Panc1 (cell line): ENCODE measurements around the gene NTF4. TPM values are rescaled to one million over a fixed set of nuclear protein-coding genes. Genes with fewer than 3 reads are reported as not detected.

Source experiments
- ATAC-seq: fragments of 200-7000 bp; cut with Tn5 transposase; 2 replicates; pipeline ENCODE4 v1.9.1; 2020; ENCODE audit warnings: mild to moderate bottlenecking, moderate library complexity
- BruUV-seq: library from RNA; stranded (reverse); fragments of 400-500 nt; replicated peaks from 2 replicates; lab custom pipeline; 2021; lab: Mats Ljungman, UMichigan
- CTCF ChIA-PET: fragments of 300-600 bp; sonication (Branson Sonifier 250); formaldehyde crosslinking; loops from one replicate; lab custom pipeline; 2022; ENCODE audit warnings: antibody characterized with exemption; lab: Charles Lee
- POLR2A ChIA-PET: fragments of 300-600 bp; sonication (Branson Sonifier 250); formaldehyde crosslinking; loops from one replicate; lab custom pipeline; 2022; ENCODE audit warnings: antibody characterized with exemption; lab: Charles Lee
- DNase-seq: peaks from one replicate; pipeline ENCODE4 v3.0.0-alpha.2; 2010; ENCODE audit warnings: low read depth, low spot score
- H3K27ac ChIP-seq: 2 replicates; pipeline ENCODE4 v1.5.1; 2011; ENCODE audit warnings: mild to moderate bottlenecking, low read length, inconsistent platforms
- H3K27me3 ChIP-seq: fragments of 200-500 bp; sonication (Bioruptor generic); 2 replicates; pipeline ENCODE4 v1.6.0; 2014; ENCODE audit warnings: low read length, inconsistent platforms; ENCODE audit not compliant: control insufficient read depth, insufficient read depth
- H3K36me3 ChIP-seq: fragments of 200-500 bp; sonication (Bioruptor generic); 2 replicates; pipeline ENCODE4 v1.5.1; 2014; ENCODE audit warnings: inconsistent platforms, mild to moderate bottlenecking, low read length, moderate library complexity; ENCODE audit not compliant: control insufficient read depth, insufficient read depth
- H3K4me1 ChIP-seq: 2 replicates; pipeline ENCODE4 v1.5.1; 2011; ENCODE audit warnings: inconsistent platforms, mild to moderate bottlenecking, low read length, moderate library complexity; ENCODE audit not compliant: control insufficient read depth, insufficient read depth
- H3K4me3 ChIP-seq, 2 experiments: 2 replicates each; pipeline ENCODE4 v1.5.1; 2011 to 2012; ENCODE audit warnings: low read depth in 2 of 2, low read length in 2 of 2, mild to moderate bottlenecking in 2 of 2, inconsistent platforms in 1 of 2, moderate library complexity in 1 of 2
- H3K9me3 ChIP-seq: fragments of 200-500 bp; sonication (Bioruptor generic); 2 replicates; pipeline ENCODE4 v1.5.1; 2014; ENCODE audit warnings: low read depth, mild to moderate bottlenecking, inconsistent platforms, low read length, moderate library complexity; ENCODE audit not compliant: control insufficient read depth, insufficient read depth
- CTCF ChIP-seq: fragments of 450-650 bp; IDR thresholded peaks from 2 replicates; pipeline ENCODE4 v1.5.1; 2017; ENCODE audit warnings: mild to moderate bottlenecking
- POLR2AphosphoS5 ChIP-seq: IDR thresholded peaks from 2 replicates; pipeline ENCODE4 v1.6.1; 2012; ENCODE audit warnings: mild to moderate bottlenecking, low read depth, low read length, moderate library complexity
- SIN3A ChIP-seq: IDR thresholded peaks from 2 replicates; pipeline ENCODE4 v1.6.1; 2012; ENCODE audit warnings: low read depth, mild to moderate bottlenecking, low read length, moderate library complexity, borderline replicate concordance; ENCODE audit not compliant: insufficient read depth
- TCF7L2 ChIP-seq: IDR thresholded peaks from 2 replicates; pipeline ENCODE4 v1.6.1; 2011; ENCODE audit warnings: mild to moderate bottlenecking, low read depth, low read length, inconsistent platforms
- in situ Hi-C: cut with HindIII; loops from 2 replicates; pipeline ENCODE4 v1.10.0; 2016; ENCODE audit warnings: low sequenced_read_pairs, low pct_unique_long_range_greater_than_20kb
- intact Hi-C: fragments of 100-400 bp; cut with micrococcal nuclease; formaldehyde crosslinking; loops from one replicate; pipeline ENCODE4 v1.10.0; 2022; ENCODE audit not compliant: unreplicated experiment
- total RNA-seq: library from RNA; stranded (reverse); gene quantifications from one replicate; pipeline ENCODE4 v1.2.1, GENCODE V29; 2021; ENCODE audit not compliant: unreplicated experiment
- TF ChIP-seq, protein P1 (sequence below), 2 experiments: IDR thresholded peaks; 2 replicates each; pipeline ENCODE4 v1.6.1; 2011 to 2012; ENCODE audit warnings: low read depth in 2 of 2, control low read depth in 1 of 2, low read length in 1 of 2, mild to moderate bottlenecking in 1 of 2, moderate library complexity in 1 of 2; ENCODE audit not compliant: insufficient read depth in 1 of 2

NTF4 gene
- total RNA-seq, 1 experiment from 2014 or later = 0.39 TPM

- TSS peak; percentile 71 for BruUV-seq
- H3K9me3 ChIP-seq = no peaks in the 10 kb centered on the region
- ATAC-seq (no peak), DNase-seq (no peak)
- intact Hi-C loops (no loop called here), in situ Hi-C loops (no loop called here)
- H3K4me1 ChIP-seq = no peaks in the 10 kb centered on the region
- H3K27me3 ChIP-seq = no peaks in the 10 kb centered on the region
- TF ChIP-seq POLR2AphosphoS5 = no peak
- TF ChIP-seq CTCF = no peak
- TF ChIP-seq, protein P1, sequence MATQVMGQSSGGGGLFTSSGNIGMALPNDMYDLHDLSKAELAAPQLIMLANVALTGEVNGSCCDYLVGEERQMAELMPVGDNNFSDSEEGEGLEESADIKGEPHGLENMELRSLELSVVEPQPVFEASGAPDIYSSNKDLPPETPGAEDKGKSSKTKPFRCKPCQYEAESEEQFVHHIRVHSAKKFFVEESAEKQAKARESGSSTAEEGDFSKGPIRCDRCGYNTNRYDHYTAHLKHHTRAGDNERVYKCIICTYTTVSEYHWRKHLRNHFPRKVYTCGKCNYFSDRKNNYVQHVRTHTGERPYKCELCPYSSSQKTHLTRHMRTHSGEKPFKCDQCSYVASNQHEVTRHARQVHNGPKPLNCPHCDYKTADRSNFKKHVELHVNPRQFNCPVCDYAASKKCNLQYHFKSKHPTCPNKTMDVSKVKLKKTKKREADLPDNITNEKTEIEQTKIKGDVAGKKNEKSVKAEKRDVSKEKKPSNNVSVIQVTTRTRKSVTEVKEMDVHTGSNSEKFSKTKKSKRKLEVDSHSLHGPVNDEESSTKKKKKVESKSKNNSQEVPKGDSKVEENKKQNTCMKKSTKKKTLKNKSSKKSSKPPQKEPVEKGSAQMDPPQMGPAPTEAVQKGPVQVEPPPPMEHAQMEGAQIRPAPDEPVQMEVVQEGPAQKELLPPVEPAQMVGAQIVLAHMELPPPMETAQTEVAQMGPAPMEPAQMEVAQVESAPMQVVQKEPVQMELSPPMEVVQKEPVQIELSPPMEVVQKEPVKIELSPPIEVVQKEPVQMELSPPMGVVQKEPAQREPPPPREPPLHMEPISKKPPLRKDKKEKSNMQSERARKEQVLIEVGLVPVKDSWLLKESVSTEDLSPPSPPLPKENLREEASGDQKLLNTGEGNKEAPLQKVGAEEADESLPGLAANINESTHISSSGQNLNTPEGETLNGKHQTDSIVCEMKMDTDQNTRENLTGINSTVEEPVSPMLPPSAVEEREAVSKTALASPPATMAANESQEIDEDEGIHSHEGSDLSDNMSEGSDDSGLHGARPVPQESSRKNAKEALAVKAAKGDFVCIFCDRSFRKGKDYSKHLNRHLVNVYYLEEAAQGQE (IDR thresholded peaks at IDR 0.05; ENCODE audit: insufficient read depth in 1 of 2, low read depth in 2 of 2, low read length in 1 of 2) = no peak
- TF ChIP-seq SIN3A = no peak
- no peak for TF ChIP-seq TCF7L2
- no peak overlapping the region for H3K4me3 ChIP-seq
- no peak overlapping the region for H3K27ac ChIP-seq
- ChIA-PET POLR2A (no interaction called here), CTCF (interaction anchor here (0.7 to 0.8 kb wide), 2 partner anchors 41 to 77 kb away, joined by 3 to 4 read pairs; no protein-coding TSS in a partner anchor)
- H3K36me3 ChIP-seq = no peaks in the 10 kb centered on the region
Observed at GRCh38 chr19:49059053-49059452, 5.6 kb downstream of the NTF4 start.

- DNase-seq = no peak
- intact Hi-C loops = no loop called here
- CTCF ChIA-PET = interaction anchor here (0.7 to 0.8 kb wide), 2 partner anchors 41 to 77 kb away, joined by 3 to 4 read pairs; no protein-coding TSS in a partner anchor
- no peak for TF ChIP-seq TCF7L2
- no peak for TF ChIP-seq POLR2AphosphoS5
- no peak for TF ChIP-seq SIN3A
- TF ChIP-seq, protein P1 (IDR thresholded peaks at IDR 0.05; ENCODE audit: insufficient read depth in 1 of 2, low read depth in 2 of 2, low read length in 1 of 2) = no peak
- no peak for TF ChIP-seq CTCF
- no peak for ATAC-seq
- H3K27me3 ChIP-seq = no peaks in the 10 kb centered on the region
- no TSS peak for BruUV-seq
- POLR2A ChIA-PET = no interaction called here
- H3K36me3 ChIP-seq = no peaks in the 10 kb centered on the region
- in situ Hi-C loops = no loop called here
- H3K4me3 ChIP-seq = no peak overlapping the region
- H3K27ac ChIP-seq = no peak overlapping the region
- no peaks in the 10 kb centered on the region for H3K9me3 ChIP-seq
- H3K4me1 ChIP-seq = no peaks in the 10 kb centered on the region
Observed at GRCh38 chr19:49058562-49058961, 6.1 kb downstream of the NTF4 start.
